Activated naive CD4-positive, alpha-beta T cell treated with anti-CD3 and anti-CD28 coated beads, Interleukin-2, amount 50 U/mL, for 24 hours (primary cell): ENCODE measurements around the gene NCR2.

ENCODE experiments used
- H3K27ac Mint-ChIP-seq: one replicate; pipeline ENCODE4 v1.8.0; 2021; ENCODE audit warnings: mild to moderate bottlenecking, mixed read lengths
- H3K27me3 Mint-ChIP-seq: one replicate; pipeline ENCODE4 v1.8.0; 2021; ENCODE audit warnings: mixed read lengths
- H3K36me3 Mint-ChIP-seq: one replicate; pipeline ENCODE4 v1.8.0; 2021; ENCODE audit warnings: mixed read lengths
- H3K4me1 Mint-ChIP-seq: one replicate; pipeline ENCODE4 v1.8.0; 2021; ENCODE audit warnings: mixed read lengths
- H3K4me3 Mint-ChIP-seq: one replicate; pipeline ENCODE4 v1.8.0; 2021; ENCODE audit warnings: mild to moderate bottlenecking, mixed read lengths
- H3K9me3 Mint-ChIP-seq: one replicate; pipeline ENCODE4 v1.8.0; 2021; ENCODE audit warnings: mixed read lengths

NCR2 gene

GRCh38 chr6:41396335-41396734, 60.9 kb downstream of the NCR2 start:
- Mint-ChIP-seq H3K27ac (peak overlapping the region; percentile 48), H3K36me3 (peaks cover 5% of the 10 kb centered on the region), H3K4me3 (no peak overlapping the region), H3K9me3 (peaks cover 9% of the 10 kb centered on the region), H3K4me1 (no peaks in the 10 kb centered on the region), H3K27me3 (peaks cover 18% of the 10 kb centered on the region)

- Mint-ChIP-seq H3K4me1 (no peaks in the 10 kb centered on the region), H3K27ac (no peak overlapping the region), H3K36me3 (peaks cover 8% of the 10 kb centered on the region), H3K27me3 (peaks cover 26% of the 10 kb centered on the region), H3K9me3 (peaks cover 4% of the 10 kb centered on the region), H3K4me3 (no peak overlapping the region)
Observed at GRCh38 chr6:41399424-41399823, 64.0 kb downstream of the NCR2 start.
